C4-2B (cell line): ENCODE results near the gene DCBLD2.

Experiments used
- CTCF ChIP-seq: fragments of 450-650 bp; conservative IDR thresholded peaks from 2 replicates; pipeline ENCODE4 v1.5.1; 2017; ENCODE audit warnings: mild to moderate bottlenecking
- ZFX ChIP-seq: fragments of 450-650 bp; IDR thresholded peaks from 2 replicates; pipeline ENCODE4 v1.6.1; 2017

- no peak for TF ChIP-seq CTCF
- TF ChIP-seq ZFX = no peak
Observed at GRCh38 chr3:98759629-98760028, 141.9 kb downstream of the DCBLD2 start.
